Fibroblast of skin of scalp (primary cell): ENCODE measurements around the gene GRHPR.
A peak's percentile ranks its signal among the peaks of the same experiment; 100 is the strongest.
"Not testable (repeated sequence)": the region's sequence is repeated elsewhere in the genome, so short reads cannot be mapped to it uniquely, and the experiment has no call there.

Experiments
- DNase-seq: peaks from one replicate; pipeline ENCODE4 v3.0.0-alpha.2; 2013

Gene GRHPR

GRCh38 chr9:37424204-37424685, 1.7 kb downstream of the GRHPR start:
- DNase-seq = no peak

DNA sequence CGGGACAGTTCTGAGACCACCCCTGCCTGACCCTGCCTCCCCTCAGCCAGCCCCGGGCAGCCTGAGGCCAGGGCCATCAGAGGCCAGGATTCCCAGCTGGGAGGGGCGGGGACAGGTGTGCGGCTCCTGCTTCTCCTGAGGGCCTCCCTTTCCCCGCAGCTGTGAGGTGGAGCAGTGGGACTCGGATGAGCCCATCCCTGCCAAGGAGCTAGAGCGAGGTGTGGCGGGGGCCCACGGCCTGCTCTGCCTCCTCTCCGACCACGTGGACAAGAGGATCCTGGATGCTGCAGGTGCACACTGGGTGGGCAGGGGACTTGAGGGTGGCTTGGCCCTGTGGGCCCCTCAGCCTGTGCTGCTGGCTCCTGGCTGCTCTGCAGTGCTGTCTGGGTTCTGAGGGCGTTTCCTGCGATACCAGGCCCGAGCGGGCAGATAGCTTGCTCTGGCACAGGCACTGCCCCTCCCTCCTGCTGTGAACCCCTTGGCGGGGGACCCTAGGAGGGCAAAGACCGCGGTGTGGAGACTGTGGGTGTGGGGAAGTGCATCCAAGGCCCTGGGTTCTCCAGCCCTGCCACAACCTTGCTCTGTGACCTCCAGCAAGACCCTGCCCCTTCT, 2.3 kb downstream of the GRHPR start:
- no peak for DNase-seq

- peak; percentile 40 for DNase-seq
Observed at GRCh38 chr9:37425298-37425752, 2.8 kb downstream of the GRHPR start.

DNA sequence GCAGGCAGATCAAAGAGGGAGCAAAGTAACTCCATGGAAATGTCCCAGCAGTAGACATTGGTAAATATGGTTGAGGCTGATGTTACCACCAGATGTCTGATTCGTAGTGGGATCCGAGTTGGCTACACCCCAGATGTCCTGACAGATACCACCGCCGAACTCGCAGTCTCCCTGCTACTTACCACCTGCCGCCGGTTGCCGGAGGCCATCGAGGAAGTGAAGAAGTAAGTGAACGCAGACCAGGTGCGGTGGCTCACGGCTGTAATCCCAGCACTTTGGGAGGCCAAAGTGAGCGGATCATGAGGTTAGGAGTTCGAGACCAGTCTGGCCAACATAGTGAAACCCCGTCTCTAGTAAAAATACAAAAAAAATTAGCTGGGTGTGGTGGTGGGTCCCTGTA, 3.9 kb downstream of the GRHPR start:
- not testable (repeated sequence) for DNase-seq

- DNase-seq = no peak
Observed at GRCh38 chr9:37426846-37427245, 4.3 kb downstream of the GRHPR start.

- DNase-seq = no peak
Observed at GRCh38 chr9:37428345-37428744, 5.8 kb downstream of the GRHPR start.

- DNase-seq = no peak
Observed at GRCh38 chr9:37429441-37430285, 7.2 kb downstream of the GRHPR start.

- peak; percentile 8 for DNase-seq
Observed at GRCh38 chr9:37430841-37431597, 8.5 kb downstream of the GRHPR start.

DNA sequence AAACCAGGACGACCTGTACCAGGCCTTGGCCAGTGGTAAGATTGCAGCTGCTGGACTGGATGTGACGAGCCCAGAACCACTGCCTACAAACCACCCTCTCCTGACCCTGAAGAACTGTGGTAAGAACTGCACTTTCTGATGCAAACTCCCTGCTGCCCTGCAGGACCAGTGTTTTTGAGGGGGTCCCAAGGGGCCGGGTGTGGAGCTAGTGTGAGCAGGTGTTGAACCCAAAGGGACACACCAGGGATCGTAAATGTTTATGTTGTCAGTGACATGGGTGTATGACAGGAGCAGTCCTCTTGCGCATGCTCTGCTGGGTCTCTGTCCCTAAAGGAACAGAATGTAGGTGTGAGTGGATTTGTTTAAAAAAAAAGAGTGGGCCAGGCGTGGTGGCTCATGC, 9.5 kb downstream of the GRHPR start:
- no peak for DNase-seq

GRCh38 chr9:37433867-37434371, 11.4 kb downstream of the GRHPR start:
- no peak for DNase-seq

DNA sequence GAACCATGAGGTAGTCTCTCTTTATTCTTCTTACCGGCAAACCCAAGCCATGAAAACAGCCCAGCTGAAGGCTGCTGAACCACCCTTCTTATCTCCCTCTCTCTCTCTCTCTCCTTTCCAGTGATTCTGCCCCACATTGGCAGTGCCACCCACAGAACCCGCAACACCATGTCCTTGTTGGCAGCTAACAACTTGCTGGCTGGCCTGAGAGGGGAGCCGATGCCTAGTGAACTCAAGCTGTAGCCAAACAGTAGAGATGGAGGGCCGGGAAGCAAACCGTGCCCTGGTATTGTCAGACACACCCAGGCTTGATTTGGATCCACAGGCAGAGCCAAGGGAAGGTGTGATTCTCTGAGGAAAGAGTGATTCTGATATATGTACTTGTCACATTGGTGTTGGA, 14.0 kb downstream of the GRHPR start:
- no peak for DNase-seq

- no peak for DNase-seq
Observed at GRCh38 chr9:37437010-37437409, 14.5 kb downstream of the GRHPR start.

DNA sequence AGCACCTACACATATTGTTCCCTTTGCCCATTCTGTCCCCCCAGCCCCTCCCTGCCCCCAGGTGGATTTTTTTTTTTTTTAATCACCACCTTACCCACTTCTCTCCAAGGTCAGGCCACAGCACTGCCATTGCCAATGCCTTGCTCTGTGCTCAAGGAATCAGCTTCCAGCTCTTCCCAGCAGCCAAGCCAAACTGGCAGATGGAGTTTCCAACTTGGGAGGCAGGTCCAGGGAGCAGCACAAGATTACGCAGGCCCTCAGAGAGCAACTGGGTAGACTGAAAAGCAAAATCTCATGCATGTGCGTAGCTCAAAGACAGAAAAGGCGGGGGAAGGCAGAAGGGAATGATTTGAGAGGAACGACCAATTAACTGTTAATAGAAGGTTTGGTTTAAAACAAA, 15.1 kb downstream of the GRHPR start:
- no peak for DNase-seq

DNA sequence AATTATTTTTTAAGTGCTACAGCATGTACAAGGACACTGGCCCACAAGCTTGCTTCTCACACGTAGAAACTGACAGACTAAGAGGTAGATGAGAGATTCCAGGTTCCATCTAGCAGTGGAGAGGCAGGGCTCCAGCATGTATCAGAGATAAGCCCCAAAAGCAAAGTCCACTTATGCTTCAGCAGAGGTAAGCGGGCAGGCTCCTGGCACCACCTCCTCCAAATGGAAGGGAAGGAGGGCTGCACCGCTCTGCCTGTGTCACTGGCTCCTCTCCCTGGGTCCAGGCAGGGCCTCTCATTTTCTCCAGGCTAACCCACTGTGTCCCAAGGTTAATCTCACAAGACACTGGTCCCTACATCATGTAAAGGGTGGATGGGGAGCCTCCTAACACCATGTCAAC, 15.9 kb downstream of the GRHPR start:
- DNase-seq = no peak

DNA sequence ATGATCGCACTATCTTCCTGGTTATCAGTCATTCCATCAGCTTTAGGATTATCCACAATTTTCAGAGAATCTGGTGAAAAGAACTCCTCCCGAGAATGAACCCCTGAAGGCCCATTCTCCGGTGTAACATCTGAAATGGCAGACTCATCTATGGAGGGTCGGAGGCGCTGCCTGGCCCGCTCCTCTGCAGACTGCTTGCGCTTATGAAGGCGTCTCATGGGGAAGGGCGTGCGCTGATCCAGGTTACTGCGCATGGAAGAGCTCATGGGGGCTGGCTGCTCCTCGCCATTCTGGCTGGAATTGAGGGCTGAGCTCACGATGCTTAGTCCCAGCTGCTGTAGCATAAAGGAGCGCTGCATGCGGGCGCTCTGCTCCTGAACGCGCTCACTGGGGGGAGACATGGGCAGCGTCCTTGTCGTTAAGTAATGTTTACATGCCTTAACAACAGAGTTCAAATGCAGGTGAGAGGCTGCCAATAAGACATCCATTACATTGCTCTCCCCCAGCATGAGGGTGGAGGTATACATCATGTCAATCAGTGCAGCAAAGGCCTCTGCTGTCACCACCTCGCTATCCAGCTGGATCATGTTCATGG, 19.4 kb downstream of the GRHPR start:
- no peak for DNase-seq

DNA sequence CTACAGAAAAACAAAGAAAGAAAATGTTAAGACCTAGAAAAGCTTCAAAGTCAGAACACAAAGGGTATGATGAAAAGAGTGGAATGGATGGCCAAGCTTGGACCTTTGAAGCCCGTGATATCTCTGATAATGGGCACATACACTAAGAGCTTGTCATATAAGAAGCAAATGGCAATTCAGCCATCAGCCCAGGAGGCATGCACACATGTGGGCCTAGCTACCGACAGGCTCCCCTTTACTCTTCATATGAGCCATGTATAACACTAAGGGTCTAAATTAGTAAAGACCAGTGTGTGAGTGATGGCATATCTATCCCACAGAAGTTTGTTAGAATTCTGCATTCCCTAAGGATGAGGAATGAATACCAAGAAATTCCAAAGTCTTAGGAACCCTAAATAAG, 20.1 kb downstream of the GRHPR start:
- DNase-seq = no peak

- DNase-seq = no peak
Observed at GRCh38 chr9:37443566-37443965, 21.1 kb downstream of the GRHPR start.

- no peak for DNase-seq
Observed at GRCh38 chr9:37444890-37445289, 22.4 kb downstream of the GRHPR start.

- DNase-seq = no peak
Observed at GRCh38 chr9:37445832-37446231, 23.3 kb downstream of the GRHPR start.

GRCh38 chr9:37446401-37446800, 23.9 kb downstream of the GRHPR start:
- DNase-seq = no peak

DNA sequence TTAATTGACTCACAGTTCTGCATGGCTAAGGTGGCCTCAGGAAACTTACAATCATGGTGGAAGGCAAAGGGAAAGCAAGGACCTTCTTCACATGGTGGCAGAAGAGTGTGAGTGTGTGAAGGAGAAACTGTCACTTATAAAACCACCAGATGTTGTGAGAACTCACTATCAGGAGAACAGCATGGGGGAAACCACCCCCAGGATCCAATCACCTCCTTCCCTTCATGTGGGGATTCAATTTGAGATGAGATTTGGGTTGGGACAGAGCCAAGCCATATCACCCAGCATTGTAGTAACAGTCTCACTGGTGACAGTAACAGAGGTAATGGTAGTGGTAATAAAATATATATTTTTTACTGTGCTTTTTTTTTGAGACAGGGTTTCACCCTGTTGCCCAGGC, 24.6 kb downstream of the GRHPR start:
- DNase-seq = no peak

GRCh38 chr9:37449862-37450632, 27.6 kb downstream of the GRHPR start:
- DNase-seq = no peak
